Measurements from ENCODE around the gene ACBD6. TPM values are rescaled to one million over a fixed set of nuclear protein-coding genes. Genes with fewer than 3 reads are reported as not detected.

Gene ACBD6
- total and polyA plus RNA-seq, 2 experiments from 2014 or later = 75.7 to 88.8 TPM

DNA sequence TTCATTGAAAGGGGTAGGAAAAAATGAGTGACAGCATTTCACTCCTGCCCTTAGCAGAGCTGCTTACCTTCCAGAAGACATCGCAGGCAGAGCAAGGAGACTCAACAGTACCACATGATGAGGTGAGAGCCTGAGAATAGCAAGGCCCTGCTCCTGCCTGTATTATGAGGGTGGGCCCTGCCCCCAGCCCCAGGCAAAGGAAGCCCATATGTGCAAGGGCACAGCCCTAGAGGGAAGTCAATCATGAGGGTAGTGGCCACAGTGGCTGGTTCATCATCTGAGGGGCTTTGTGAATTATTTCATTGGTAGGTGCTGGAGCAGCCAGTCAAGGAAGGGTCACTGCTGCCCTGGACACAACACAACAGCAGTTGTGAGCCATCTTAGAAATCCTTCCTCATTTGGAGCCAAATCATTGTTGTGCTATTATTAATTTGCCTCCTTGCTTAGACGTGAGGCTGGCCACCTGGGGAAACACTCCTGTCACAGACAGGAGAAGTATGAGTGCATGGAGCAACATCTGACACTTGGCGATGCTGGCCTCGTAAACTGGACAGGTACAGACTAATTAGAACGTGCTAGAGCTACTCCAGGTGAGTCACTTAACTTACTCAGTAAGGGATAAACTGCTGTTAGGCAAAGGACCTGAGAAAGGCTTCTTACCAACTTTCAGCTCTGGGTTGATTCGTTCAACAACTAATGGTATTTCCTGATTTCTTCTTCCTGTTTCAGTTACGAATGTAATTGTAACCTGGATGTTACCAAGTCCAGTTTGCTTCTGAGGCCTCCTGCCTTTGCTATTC, 22.7 kb upstream of the ACBD6 start (continued):
- TF ChIP-seq, protein P1, sequence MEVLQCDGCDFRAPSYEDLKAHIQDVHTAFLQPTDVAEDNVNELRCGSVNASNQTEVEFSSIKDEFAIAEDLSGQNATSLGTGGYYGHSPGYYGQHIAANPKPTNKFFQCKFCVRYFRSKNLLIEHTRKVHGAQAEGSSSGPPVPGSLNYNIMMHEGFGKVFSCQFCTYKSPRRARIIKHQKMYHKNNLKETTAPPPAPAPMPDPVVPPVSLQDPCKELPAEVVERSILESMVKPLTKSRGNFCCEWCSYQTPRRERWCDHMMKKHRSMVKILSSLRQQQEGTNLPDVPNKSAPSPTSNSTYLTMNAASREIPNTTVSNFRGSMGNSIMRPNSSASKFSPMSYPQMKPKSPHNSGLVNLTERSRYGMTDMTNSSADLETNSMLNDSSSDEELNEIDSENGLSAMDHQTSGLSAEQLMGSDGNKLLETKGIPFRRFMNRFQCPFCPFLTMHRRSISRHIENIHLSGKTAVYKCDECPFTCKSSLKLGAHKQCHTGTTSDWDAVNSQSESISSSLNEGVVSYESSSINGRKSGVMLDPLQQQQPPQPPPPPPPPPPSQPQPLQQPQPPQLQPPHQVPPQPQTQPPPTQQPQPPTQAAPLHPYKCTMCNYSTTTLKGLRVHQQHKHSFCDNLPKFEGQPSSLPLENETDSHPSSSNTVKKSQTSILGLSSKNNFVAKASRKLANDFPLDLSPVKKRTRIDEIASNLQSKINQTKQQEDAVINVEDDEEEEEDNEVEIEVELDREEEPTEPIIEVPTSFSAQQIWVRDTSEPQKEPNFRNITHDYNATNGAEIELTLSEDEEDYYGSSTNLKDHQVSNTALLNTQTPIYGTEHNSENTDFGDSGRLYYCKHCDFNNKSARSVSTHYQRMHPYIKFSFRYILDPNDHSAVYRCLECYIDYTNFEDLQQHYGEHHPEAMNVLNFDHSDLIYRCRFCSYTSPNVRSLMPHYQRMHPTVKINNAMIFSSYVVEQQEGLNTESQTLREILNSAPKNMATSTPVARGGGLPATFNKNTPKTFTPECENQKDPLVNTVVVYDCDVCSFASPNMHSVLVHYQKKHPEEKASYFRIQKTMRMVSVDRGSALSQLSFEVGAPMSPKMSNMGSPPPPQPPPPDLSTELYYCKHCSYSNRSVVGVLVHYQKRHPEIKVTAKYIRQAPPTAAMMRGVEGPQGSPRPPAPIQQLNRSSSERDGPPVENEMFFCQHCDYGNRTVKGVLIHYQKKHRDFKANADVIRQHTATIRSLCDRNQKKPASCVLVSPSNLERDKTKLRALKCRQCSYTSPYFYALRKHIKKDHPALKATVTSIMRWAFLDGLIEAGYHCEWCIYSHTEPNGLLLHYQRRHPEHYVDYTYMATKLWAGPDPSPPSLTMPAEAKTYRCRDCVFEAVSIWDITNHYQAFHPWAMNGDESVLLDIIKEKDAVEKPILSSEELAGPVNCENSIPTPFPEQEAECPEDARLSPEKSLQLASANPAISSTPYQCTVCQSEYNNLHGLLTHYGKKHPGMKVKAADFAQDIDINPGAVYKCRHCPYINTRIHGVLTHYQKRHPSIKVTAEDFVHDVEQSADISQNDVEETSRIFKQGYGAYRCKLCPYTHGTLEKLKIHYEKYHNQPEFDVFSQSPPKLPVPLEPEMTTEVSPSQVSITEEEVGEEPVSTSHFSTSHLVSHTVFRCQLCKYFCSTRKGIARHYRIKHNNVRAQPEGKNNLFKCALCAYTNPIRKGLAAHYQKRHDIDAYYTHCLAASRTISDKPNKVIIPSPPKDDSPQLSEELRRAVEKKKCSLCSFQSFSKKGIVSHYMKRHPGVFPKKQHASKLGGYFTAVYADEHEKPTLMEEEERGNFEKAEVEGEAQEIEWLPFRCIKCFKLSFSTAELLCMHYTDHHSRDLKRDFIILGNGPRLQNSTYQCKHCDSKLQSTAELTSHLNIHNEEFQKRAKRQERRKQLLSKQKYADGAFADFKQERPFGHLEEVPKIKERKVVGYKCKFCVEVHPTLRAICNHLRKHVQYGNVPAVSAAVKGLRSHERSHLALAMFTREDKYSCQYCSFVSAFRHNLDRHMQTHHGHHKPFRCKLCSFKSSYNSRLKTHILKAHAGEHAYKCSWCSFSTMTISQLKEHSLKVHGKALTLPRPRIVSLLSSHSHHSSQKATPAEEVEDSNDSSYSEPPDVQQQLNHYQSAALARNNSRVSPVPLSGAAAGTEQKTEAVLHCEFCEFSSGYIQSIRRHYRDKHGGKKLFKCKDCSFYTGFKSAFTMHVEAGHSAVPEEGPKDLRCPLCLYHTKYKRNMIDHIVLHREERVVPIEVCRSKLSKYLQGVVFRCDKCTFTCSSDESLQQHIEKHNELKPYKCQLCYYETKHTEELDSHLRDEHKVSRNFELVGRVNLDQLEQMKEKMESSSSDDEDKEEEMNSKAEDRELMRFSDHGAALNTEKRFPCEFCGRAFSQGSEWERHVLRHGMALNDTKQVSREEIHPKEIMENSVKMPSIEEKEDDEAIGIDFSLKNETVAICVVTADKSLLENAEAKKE (CRISPR knock-in tag; IDR thresholded peaks at IDR 0.05) = no peak
- TF ChIP-seq ETS1 (IDR thresholded peaks at IDR 0.05) = no peak
- TF ChIP-seq JUNB (IDR thresholded peaks at IDR 0.05; ENCODE audit: unreplicated experiment) = no peak
- TF ChIP-seq EZH2 (IDR thresholded peaks at IDR 0.05; ENCODE audit: low read depth, unreplicated experiment) = no peak

GRCh38 chr1:180524160-180524914, 22.0 kb upstream of the ACBD6 start:
- Mint-ChIP-seq H3K4me1 (peaks cover 34% of the 10 kb centered on the region), H3K4me3 (no peak overlapping the region)
- no peaks in the 10 kb centered on the region for H3K36me3 ChIP-seq (ENCODE audit: insufficient read depth)

More at GRCh38 chr1:180524160-180524914, 22.0 kb upstream of the ACBD6 start:
- H3K27me3 Mint-ChIP-seq (ENCODE audit: insufficient read depth, low read depth, poor library complexity) = peaks cover 5% of the 10 kb centered on the region
- no peaks in the 10 kb centered on the region for H3K9me3 Mint-ChIP-seq
- Histone ChIP-seq H3K4me1 (ENCODE audit: insufficient read depth) (peaks cover 18% of the 10 kb centered on the region), H3K79me2 (replicated peaks; ENCODE audit: insufficient read depth) (no peaks in the 10 kb centered on the region), H3K27ac (ENCODE audit: low read depth) (no peak overlapping the region), H3F3A (replicated peaks; ENCODE audit: low read depth) (no peaks in the 10 kb centered on the region), H4K20me1 (replicated peaks; ENCODE audit: insufficient read depth) (no peaks in the 10 kb centered on the region), H3K4me3 (no peak overlapping the region), H2AFZ (peak overlapping the region; percentile 48; the same call in 1 of the 2 replicates), H3K4me2 (no peak overlapping the region), H3K9me2 (ENCODE audit: insufficient read depth) (peaks cover 9% of the 10 kb centered on the region; the same call in 1 of the 2 replicates), H3K27me3 (ENCODE audit: insufficient read depth) (no peaks in the 10 kb centered on the region)
- no peak overlapping the region for H3K27ac Mint-ChIP-seq
- TF ChIP-seq EZH2phosphoT487 (IDR thresholded peaks at IDR 0.05; ENCODE audit: unreplicated experiment) (no peak), ZNF331 (CRISPR knock-in tag; IDR thresholded peaks at IDR 0.05; ENCODE audit: low read depth) (no peak), ETS1 (IDR thresholded peaks at IDR 0.05) (no peak), NANOG (IDR thresholded peaks at IDR 0.05; ENCODE audit: borderline replicate concordance) (no peak), EZH2 (IDR thresholded peaks at IDR 0.05; ENCODE audit: low read depth, unreplicated experiment) (no peak)
- DNase-seq (ENCODE audit: low spot score) (no peak), ATAC-seq (no peak)
- H3K36me3 Mint-ChIP-seq (ENCODE audit: low read depth) = no peaks in the 10 kb centered on the region; the same call in 2 of the 3 replicates
